Ishikawa (cell line): ENCODE measurements around the gene SPON1.

Experiments used
- CEBPB ChIP-seq: IDR thresholded peaks from 2 replicates; pipeline ENCODE4 v1.6.1; 2012
- CREB1 ChIP-seq: IDR thresholded peaks from 2 replicates; pipeline ENCODE4 v1.6.1; 2012; ENCODE audit warnings: low read depth
- EGR1 ChIP-seq: IDR thresholded peaks from 2 replicates; pipeline ENCODE4 v1.6.1; 2012
- EP300 ChIP-seq: IDR thresholded peaks from 2 replicates; pipeline ENCODE4 v1.6.1; 2012; ENCODE audit warnings: borderline replicate concordance
- FOXM1 ChIP-seq: IDR thresholded peaks from 2 replicates; pipeline ENCODE4 v1.6.1; 2012; ENCODE audit warnings: low read depth, borderline replicate concordance
- MAX ChIP-seq: IDR thresholded peaks from 2 replicates; pipeline ENCODE4 v1.6.1; 2012
- RAD21 ChIP-seq: IDR thresholded peaks from 2 replicates; pipeline ENCODE4 v1.6.1; 2012; ENCODE audit warnings: low read depth
- REST ChIP-seq: IDR thresholded peaks from 2 replicates; pipeline ENCODE4 v1.6.1; 2012; ENCODE audit warnings: low read depth, mild to moderate bottlenecking
- TEAD4 ChIP-seq: IDR thresholded peaks from 2 replicates; pipeline ENCODE4 v1.6.1; 2012
- USF1 ChIP-seq: IDR thresholded peaks from 2 replicates; pipeline ENCODE4 v1.6.1; 2012
- YY1 ChIP-seq: IDR thresholded peaks from 2 replicates; pipeline ENCODE4 v1.6.1; 2012; ENCODE audit warnings: low read depth
- ZBTB7A ChIP-seq: IDR thresholded peaks from 2 replicates; pipeline ENCODE4 v1.6.1; 2012; ENCODE audit warnings: low read depth

- no peak for TF ChIP-seq EP300
- TF ChIP-seq CEBPB = no peak
- TF ChIP-seq MAX = no peak
- TF ChIP-seq RAD21 = no peak
- no peak for TF ChIP-seq REST
- no peak for TF ChIP-seq USF1
- TF ChIP-seq ZBTB7A = no peak
- TF ChIP-seq FOXM1 = no peak
- TF ChIP-seq EGR1 = no peak
- TF ChIP-seq YY1 = no peak
- no peak for TF ChIP-seq CREB1
- no peak for TF ChIP-seq TEAD4
These were observed 119.8 kb downstream of the SPON1 start for GRCh38 chr11:14082338-14082737.
